Jurkat, Clone E6-1 (cell line): ENCODE results near the gene DMAC2L.

Source experiments
- DNase-seq: peaks from one replicate; pipeline ENCODE4 v3.0.0-alpha.2; 2011; ENCODE audit warnings: low read depth, low spot score
- H3K4me3 ChIP-seq: 2 replicates; pipeline ENCODE4 v1.5.1; 2011; ENCODE audit warnings: mild to moderate bottlenecking, low read length, control low read depth, moderate library complexity

The DMAC2L gene

DNA sequence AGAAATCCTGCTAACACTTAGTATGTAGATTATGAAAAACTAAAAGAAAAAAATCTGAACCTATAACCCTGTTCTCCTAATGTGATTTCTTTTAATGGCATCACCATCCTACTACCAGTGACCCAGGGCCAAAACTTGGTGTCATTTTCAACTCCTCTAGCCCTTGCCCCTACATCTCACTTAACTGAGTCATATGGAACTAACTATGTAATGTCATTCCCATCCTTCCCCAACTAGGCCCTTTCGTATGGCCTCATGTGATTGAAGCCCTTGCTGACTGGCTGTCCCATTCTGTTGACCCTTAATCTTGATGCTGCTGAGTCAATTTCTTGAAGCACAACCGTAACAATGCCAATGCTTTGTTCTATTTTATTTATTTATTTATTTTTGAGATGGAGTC, 7.6 kb downstream of the DMAC2L start:
- no peak overlapping the region for H3K4me3 ChIP-seq
- DNase-seq = no peak

DNA sequence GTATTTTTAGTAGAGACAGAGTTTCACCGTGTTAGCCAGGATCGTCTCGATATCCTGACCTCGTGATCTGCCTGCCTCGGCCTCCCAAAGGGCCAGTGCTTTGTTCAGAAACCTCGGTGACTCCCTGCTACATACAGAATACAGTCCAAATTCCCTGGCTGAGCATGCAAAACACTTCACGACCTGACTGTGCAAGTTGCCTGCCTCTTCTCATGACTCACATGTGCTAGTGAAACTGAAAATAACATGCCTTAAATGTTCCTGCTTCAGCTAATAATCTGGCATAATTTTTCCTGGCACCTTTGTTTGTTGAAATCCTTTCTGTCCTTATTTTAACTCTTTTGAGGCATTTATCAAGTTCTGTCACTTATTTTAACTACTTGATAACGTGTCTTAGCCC, 8.2 kb downstream of the DMAC2L start:
- DNase-seq = no peak
- H3K4me3 ChIP-seq = no peak overlapping the region

DNA sequence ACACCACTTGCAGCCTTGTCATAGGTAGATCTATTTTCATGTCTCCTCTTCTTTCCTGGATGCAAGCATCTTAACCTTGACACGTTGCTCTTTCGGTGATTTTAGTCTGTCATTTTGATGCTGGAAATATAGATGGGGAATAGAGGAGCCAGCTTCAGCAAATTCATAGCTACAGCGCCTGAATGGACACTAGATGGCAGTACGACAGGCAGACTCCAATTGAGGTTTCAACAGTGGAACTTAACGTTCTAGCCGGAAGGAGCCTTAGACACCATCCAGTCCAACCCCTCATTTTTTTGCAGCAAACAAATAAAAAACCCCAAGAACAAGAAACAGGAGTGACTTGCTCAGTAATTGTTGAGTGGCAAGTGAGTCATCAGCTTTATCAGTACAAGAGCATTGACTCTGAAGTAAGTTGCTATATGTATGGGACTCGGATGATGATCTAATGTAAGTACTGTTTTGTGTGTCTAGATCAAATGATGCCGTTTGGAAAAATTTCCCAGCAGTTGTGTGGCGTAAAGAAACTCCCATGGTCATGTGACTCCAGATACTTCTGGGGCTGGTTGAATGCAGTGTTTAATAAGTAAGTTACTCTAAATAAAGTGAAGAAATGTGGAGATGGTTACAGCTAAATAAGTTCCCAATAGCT, 9.0 kb downstream of the DMAC2L start:
- H3K4me3 ChIP-seq = peak overlapping the region; percentile 11
- DNase-seq = peak; percentile 87

DNA sequence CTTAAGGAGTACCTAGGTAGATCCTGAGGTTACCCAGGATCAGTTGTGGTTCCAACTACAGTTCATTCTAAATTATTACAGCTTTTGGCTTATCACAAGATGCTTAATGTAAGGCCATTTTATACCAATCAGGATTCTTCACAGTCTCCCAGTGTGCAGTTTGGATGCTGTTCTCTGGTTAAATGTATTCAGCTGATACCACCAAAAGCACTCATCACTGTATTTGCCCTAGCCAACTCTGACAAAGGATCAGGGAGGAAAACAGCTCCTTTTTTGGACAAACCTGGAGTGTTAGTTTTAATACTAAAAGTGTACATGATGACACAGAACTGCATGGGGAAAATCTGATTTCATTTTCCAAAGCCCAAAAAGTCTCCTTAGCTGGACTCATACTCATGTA, 19.5 kb downstream of the DMAC2L start:
- no peak overlapping the region for H3K4me3 ChIP-seq
- DNase-seq = no peak

DNA sequence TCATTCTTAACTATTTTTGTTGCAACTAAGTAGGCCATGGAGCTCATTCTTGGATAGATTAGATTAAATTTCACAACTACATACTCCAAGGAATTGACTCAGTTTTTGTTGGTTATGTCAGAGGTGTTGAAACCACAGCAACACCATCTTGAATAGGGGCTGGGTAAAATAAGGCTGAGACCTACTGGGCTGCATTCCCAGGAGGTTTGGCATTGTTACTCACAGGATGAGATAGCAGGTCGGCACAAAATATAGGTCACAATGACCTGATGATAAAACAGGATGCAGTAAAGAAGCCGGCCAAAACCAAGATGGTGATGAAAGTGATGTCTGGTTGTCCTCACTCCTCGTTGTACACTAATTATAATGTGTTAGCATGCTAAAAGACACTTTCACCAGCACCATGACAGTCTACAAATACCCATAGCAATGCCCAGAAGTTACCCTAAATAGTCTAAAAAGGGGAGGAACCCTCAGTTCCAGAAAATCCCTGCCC, 20.9 kb downstream of the DMAC2L start:
- H3K4me3 ChIP-seq = no peak overlapping the region
- no peak for DNase-seq

DNA sequence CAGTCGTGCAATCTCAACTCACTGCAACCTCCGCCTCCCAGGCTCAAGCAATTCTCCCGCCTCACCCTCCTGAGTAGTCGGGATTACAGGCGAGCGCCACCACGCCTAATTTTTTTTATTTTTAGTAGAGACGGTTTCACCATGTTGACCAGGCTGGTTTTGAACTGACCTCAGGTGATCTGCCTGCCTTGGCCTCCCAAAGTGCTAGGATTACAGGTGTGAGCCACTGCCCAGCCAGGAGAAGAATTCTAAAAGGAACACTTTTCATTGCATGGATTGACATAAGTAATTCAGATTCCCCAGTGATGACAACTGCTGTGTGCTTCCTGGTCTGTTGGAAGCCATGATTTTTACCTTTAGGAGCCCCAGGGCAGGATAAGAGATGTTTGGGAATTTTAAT, 22.1 kb downstream of the DMAC2L start:
- no peak for DNase-seq
- no peak overlapping the region for H3K4me3 ChIP-seq

DNA sequence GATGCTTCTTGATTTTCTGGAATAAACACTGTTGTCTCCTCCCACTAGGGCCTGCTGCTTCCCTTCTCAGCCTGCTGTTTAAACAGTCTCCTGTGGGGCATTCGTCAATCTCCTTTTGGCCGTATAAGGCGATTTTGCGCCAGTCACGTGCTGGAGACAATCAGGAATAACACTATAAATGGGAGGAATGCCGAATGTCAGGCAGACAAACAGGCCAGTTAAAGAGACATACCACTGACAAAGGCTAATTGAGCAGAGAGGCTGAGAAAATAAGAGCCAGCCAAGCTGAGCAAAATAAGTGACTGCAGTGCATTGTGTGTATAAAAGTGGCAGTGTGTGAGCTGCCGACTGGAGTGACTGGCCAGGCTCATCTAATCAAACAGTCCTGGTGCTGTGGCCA, 23.3 kb downstream of the DMAC2L start:
- no peak overlapping the region for H3K4me3 ChIP-seq
- DNase-seq = no peak

DNA sequence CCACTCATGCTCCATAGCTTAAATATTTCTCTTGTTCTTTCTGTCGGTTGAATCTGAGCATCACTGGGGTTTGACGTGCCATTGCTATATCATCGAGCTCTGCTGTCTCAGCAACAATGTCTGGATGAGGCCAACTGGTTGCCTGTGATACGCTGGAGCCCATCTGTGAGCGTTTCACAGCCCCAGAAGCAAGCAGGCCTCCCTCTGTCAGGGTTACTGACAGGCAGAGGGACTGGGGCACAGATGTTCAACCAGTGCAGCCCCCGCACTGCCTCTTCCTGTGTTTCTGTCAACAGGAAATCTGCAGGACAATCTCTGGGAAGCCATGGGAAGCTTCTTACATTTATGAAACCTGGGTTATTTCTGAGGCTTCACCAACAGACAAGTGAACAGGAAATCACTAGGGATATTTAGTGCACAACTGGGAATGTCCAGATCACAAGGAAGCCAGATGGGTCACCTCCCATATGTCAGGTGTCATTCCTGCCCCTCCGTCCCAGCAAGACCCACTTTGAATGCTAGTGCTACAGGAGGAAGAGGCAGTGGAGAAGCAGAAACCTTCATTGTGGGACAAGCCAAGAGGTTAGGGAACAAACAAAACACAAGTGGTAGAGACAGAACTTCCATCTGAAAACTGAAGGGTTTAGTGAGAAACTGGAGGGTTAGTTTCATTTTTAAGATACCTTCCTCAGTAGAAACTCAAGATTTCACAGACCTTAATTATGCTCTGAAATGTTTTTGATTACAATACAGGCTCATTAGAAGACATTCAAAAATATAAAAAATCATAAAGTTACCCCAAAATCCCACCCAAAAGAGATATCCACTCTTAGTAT, 24.1 kb downstream of the DMAC2L start:
- no peak overlapping the region for H3K4me3 ChIP-seq
- DNase-seq = no peak

DNA sequence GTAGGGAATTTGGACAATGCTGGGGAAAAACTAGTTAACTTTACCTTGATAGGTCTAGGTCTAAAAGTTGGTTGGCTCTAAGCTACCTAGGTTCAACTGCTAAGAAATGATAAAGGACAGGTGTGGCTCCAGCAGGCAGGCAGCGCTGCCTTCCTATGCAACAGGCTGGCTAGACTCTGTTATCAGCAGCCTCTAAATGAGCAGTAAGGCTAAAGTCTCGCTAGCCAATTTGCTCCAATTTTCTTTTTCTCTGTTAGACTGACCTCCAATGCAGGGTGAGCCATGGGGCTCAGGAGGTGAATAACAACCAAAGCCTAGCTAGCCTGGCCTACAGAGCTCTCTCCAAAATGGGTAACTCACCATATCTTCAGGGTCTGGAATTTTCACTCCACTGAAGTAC, 26.5 kb downstream of the DMAC2L start:
- no peak for DNase-seq

DNA sequence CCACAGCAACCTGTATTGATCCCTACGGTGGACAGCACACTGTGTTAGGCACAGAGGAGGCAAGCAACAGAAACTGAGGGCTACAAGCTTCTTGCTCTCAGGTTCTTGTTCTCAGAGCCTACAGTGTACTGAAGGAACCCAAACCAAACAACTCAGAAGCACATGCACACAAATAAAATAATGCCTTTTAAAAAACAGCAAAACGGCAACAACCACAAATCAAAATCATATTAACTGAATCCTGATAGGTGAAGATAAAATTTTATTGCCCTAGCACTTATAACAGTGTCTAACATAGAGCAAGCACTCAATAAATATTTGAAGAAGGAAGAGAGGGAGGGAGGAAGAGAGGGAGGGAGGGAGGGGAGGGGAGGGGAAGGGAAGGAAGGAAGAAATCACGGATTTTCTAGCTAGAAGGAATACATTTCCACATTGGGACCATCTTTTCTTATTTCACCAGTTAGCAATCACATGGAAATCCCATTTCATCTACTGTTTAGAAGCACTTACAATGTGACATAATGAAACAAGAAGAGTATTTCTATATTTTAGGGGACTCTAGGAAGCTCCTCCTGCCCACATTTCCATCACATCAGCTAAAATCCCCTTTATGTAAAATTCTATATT, 27.2 kb downstream of the DMAC2L start:
- no peak for DNase-seq
- H3K4me3 ChIP-seq = no peak overlapping the region

More for the DNA sequence above, 26.5 kb downstream of the DMAC2L start:
- H3K4me3 ChIP-seq = no peak overlapping the region

DNA sequence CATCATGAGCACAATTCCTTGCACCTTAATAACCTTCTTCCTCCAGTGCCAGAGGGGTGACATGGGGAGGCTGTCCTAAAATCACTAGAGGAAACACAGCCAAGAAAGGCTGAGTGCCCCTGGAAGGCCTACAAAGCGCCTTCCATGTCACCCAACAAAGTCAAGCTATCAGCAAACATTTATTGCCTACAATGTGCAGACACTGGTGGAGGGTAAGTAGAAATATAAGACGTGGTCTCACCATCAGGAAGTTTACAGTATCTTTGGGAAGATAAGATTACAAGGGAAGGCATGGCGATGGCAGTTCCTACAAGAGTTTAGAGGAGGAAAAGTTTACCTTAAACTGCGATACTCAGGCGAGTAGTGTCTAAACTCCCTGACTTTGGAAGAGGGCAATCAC, 27.9 kb downstream of the DMAC2L start:
- DNase-seq = no peak
- no peak overlapping the region for H3K4me3 ChIP-seq

DNA sequence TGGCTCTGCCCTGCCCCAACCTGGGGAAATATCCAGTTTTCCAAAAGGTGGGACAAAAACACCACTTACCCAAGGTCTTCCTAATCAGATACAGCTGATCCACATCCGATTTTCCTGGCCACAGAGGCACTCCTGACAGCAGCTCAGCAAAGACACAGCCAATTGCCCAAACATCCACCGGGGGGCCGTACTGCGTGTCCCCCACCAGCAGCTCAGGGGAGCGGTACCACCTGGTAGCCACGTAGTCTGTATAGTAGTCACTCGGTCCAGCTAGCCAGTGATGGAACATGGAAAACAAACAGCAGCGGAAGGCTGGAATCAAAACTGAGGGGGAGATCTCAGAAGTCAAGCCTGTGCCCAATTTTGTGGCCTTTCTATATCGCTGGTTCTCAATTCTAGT, 28.8 kb downstream of the DMAC2L start:
- no peak overlapping the region for H3K4me3 ChIP-seq
- DNase-seq = no peak

DNA sequence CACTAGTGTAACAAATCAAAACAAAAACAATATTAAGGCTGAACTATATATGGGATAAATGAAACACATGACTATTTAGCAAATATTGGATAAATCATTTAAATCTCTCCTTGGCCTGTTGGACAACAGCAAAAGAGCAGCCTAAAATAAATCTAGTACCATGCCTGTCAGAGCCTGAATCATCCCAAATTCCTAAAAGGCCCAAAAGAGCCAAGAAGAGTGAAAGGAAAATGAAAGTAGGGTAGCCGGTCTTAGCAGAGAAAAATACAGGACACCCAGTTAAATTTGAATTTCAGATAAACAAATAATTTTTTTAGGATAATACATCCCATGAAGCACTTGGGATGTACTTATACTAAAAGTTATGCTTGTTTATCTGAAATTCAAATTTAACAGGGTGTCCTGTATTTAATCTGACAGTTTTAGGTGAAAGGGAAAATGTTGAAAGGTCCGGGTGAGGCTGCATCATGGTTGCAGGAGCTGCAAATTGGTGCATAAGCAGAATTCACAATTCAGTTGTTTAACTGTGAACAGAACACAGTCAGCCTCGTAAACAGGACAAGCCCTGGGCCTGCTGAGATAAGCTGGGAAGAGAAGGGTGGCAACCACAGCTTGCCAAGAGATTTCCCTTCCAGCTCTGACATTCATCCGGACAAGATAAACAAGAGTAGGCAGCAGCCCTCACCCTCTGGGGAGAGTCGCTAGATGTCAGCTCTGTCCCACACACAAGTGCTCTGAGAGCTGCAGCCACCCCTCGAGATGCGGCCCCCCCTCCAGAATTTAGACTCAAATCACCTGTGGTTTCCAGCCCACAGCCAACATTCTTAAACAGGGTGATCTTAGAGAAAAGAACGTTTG, 30.3 kb downstream of the DMAC2L start:
- no peak overlapping the region for H3K4me3 ChIP-seq
- peak; percentile 60 for DNase-seq

DNA sequence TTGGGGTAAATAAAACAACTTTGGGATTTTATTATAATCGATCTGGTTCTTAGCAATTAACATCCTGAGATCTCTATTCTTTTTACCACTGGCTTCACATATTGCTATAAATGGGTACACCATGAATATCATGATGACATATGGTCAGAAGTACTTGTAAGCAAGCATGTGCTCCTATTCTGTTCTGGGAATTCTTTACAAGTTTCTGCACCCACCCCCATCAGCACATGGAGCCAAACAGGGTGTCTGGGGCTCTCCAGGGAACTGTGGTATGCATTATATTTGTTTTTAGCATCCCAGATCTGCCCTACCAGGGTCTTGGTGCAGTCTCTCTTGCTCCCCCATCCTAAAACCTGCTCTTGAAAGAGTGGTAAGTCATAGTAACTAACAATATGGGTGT, 31.3 kb downstream of the DMAC2L start:
- DNase-seq = no peak
- H3K4me3 ChIP-seq = no peak overlapping the region

DNA sequence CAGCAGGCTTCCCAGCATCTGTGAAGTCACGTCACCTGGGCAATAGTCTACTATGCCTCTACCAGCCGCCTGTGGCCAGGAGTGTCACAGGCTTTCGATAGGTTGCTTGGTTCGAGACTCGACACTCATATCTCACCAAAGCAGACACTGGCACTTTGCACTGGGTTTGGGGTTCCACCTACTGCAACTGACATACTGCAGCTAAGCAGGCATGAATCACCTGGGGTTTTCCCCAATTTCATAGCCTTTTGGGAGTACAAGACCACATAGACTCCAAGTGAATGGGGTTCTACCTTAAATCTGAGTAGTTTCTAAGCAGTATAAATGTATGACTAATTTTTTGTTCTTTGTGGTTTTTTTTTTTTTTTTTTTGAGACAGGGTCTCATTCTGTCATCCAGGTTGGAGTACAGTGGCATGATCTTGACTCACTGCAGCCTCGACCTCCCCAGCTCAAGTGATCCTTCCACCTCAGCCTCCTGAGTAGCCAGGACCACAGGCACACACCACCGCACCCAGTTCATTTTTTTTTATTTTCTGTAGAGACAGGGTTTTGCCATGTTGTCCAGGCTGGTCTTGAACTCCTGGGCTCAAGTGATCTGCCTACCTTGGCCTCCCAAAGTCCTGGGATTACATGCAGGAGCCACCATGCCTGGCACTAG, 32.1 kb downstream of the DMAC2L start:
- DNase-seq = no peak
- no peak overlapping the region for H3K4me3 ChIP-seq

DNA sequence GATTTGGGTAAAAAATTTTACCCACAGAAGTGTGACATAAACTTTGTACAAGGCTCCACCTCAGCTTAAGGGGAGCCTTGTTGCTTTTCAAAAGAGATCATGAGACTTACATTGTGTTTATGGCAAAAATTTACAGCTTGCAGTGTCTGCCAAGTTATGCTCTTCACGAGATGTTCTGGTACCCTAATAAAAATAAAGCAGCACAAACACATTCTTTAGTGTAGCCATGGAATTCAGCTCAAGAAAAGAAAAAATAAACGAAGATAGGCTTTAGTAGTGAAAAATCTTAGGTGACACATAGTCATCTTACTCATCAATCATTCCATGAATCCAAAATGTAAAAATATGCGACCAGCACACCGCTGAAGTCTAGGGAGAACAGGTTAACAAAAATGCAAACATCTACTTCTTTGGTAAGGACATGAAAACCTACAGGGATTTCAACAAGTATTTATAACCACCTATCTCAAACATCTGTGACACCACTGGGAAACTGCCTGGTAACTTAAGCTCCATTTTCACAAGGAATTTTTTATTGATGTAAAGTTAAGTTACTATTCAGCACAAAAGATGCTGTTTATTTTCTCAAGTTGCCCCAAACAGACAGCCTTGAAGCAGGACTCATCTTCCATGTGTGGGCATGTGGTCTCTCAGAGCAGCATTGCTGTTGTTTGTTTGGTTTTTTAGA, 32.9 kb downstream of the DMAC2L start:
- DNase-seq = no peak
- H3K4me3 ChIP-seq = no peak overlapping the region

DNA sequence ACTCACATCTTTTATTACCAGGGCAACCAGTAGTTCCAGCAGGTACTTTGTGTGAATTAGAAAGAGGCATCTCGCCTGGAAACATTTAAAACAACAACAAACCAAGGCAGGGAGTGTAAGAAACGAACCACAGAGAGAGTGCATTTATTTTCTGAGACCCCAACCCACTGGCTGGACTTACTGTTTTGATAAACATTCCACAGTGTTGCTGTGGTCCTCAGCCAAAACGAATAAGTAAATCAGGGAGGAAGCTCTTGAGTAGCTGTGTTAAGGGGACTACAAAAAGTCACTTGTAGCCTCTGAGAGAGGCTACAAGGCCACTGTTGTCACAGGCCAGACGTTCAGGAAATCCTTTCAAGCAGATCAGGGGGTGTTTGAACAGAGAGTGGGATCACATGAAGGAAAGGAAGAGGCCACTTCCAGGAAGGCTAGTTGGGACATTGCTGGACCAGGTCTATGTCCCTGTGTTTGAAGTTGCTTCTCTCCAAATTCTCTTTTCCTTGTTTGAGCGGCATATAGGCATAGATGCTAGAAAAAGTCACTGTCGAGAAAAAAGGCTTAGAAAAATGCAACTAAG, 33.8 kb downstream of the DMAC2L start:
- no peak for DNase-seq
- no peak overlapping the region for H3K4me3 ChIP-seq

DNA sequence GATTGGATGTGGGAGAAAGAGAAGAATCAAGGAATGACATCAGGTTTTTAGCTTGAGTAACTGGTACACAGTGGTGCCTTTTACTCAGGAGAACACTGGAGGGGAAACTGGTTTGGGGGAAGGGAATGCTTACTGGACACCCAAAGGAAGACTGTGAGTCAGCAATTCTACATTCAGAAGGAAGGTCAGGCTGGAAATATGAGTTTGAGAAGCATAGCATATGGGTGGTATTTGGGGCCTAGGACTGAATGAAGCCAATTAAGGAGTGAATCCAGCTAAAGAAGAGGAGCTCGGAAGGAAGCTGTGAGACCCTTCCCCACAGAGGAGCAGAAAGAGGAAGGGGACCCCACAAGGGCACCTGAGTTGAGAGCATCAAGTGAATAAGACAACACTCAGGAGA, 35.4 kb downstream of the DMAC2L start:
- DNase-seq = no peak
- H3K4me3 ChIP-seq = no peak overlapping the region
